Measurements from ENCODE around the gene CABYR. TPM values are rescaled to one million over a fixed set of nuclear protein-coding genes. Genes with fewer than 3 reads are reported as not detected.

Gene CABYR
- total RNA-seq, 1 experiment from 2014 or later = 9.4 TPM

DNA sequence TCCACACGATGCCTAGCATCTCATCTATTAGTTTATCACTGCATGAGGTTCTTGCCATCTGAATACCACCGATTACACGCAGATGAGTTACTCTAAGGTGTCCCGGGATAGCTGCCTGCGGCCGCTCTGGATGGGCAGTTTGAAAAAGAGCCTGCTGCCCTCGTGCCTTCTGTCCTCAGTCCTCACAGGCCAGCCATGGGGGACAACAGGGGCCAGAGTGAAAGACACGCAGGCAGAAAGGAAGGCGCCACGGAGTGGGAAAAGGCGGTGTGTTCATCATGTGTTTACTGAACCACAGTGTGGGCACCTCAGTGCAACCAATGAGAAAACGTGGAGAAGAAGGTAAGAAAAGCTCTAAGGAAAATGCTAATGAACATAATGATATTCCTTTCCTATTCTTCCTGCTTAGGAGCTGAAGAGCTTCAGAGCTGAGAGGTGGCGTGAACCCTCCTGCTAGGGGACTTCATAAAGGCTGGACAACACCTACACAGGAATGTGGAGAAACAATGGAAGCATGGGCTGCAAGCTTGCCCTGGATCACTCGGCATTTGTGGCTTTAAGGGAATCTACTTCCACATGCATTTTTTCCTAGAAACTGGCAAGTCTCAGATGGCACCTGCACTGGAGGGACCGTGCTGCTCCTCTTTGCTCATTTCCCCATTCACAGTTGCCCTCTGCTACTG lies 50.9 kb downstream of the CABYR start:
- DNase-seq (ENCODE audit: low read depth) = no peak

DNA sequence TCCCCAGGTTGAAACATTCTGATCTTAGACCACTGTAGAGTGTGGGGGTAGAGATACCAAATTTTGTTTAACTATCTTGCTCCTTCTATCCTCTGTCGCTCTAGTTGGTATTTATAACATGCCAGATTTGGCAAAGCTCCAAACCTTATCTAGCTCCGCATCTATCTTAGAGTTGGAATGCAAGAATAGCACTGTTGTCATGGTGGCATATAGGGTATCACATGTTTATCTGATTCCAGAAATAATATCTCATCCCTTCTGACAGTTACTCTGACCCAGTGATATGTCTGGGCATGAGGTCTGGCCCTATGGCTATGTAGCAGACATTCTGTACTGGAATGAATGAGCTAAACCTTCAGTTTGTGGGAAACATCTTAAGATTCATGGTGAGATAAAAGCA lies 51.7 kb downstream of the CABYR start:
- DNase-seq (ENCODE audit: low read depth) = no peak

DNA sequence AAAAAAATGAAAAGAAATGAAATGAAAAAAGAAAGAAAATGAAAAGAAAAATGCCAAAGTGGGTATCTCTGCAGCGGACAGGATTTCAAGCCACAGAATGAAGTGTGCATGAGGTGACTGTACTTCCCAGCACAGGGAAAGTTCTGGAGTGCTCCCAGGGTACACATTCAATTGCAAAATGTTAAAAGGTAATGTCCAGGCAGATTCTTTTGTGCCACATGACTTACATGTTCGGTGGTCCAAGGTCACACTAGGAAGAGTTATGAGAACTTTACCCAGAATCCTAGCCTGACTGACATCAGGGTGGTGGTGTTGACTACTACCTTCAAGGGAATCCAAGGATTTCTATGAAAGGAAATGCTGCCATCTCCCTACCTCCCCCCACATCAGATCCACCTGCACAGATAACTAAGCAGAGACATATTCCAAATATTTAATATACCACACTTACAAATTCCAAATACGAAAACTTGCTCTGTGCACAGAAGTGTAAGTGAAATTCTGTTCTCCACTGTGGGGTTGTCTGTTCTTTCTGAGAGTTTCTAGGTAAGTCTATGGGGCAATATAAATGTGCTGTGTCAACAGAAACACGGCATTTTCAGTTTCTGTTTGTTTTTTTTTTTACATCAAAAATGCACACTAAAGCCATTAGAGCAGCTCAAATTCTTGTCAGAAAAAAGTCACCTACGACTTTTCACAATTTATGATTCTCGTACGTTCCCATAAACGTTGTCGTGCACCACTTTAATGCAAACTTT lies 56.6 kb downstream of the CABYR start:
- DNase-seq (ENCODE audit: low read depth) = no peak

DNA sequence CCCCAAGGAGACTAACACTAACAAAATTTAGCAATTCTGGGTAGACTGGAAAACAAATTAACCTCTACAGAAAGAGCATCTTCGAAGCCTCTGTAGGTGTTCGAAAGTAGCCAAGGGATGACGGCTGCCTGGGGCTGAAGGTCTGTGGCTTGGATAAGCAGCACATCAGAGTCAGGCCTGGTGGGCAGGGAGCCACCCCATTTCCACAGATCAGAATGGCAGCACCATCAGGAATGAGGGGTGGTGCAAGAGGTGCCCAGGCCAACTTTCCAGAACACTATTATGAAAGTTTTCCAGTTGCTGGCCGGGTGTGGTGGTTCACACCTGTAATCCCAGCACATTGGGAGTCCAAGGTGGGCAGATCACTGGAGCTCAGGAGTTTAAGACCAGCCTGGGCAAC lies 57.9 kb downstream of the CABYR start:
- no peak for DNase-seq (ENCODE audit: low read depth)

DNA sequence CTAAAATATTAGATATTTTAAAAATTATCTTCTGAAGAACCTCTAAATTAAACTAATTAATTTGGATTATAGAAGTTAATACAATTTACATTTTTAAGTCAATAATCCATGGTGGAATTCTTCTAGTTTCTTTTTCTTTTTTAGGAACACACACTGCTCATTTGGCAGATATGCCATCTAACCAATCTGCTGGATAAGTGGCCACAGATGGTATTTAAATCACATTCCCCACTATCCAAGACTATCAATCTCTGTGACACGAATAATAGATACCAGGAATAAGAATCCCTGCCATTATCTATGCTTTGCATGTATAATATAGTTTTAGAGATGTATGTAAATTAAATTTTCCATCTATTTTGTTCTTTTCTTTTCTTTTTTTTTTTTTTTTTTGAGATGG lies 58.5 kb downstream of the CABYR start:
- no peak for DNase-seq (ENCODE audit: low read depth)

DNA sequence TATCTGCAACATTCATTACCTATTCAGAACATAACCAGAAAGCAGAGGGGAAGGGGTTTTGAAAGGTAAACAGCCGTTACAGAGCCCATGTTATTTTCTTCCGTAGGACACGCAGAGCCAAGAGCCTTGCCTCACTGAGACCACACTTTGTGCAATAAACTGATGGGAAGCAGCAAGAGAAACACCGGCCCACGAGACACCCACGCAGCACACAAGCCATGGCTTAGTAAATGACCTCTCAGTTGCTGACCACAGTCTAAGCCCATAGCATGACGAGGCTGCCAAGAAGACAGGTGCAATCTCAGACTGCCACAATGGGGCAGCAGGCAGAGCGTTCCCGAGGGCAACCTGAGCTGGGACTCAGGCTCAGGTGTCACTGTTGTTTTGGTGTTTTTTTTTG lies 59.6 kb downstream of the CABYR start:
- DNase-seq (ENCODE audit: low read depth) = no peak

DNA sequence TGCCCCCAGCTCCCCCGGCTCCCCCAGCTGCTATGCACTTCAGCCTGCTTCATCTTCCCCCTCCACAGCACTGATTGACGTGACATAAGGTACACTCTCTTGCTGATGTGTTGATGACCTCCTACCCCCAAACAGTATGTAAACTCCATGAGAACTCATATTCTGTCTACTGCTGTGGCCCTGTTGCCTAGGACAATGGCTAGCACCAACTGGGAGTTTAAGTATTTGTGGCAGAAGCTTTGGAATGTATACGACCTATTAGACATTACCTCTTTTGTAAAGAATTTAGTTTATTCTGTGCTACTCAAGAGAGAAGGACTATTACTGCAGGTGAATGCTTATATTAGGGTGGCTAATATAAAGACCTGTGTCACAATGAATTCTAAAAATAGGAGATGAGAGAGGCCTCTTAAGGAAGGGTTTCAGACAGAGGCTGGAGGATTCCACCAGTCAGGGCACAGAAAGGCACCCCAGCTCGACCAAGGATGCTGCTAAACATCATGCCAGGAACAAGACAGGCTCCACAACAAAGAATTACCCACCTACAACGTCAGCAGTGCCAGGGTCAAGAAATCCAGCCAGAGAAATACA lies 60.6 kb downstream of the CABYR start:
- no peak for DNase-seq (ENCODE audit: low read depth)

DNA sequence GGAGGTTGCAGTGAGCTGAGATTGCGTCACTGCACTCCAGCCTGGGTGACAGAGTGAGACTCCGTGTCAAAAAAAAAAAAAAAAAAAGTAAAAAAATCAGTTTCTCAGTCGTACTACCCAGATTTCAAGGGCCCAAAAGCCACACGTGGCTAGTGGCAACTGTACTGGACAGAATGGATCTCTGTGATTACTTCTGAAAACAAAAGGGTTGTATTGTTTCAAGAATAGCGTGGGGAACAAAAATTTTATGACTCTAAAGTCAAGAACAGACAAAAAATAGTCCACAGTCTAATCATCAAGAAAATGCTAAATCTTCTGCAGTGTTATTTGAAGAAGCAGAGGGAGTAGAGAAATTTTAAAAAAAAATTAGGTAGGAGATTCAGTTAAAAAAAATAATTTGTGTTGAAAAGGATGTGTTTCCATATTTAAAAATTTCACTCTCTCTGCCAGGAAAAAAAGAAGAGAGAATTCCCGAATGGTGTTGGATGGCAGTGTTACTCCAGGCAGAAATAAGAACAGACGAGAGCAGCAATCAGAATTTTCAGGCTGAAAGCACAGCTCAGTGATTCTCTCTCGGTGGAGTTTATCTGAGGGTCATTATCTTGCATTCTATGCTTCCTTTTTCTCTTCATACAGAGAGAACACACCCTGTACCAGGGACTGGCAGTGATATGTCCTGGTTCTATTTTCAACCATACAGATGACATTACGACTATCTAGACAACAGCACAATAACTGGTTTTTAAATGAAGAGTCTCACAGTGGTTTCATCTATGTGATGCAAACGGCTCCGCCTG lies 61.8 kb downstream of the CABYR start:
- no peak for DNase-seq (ENCODE audit: low read depth)

DNA sequence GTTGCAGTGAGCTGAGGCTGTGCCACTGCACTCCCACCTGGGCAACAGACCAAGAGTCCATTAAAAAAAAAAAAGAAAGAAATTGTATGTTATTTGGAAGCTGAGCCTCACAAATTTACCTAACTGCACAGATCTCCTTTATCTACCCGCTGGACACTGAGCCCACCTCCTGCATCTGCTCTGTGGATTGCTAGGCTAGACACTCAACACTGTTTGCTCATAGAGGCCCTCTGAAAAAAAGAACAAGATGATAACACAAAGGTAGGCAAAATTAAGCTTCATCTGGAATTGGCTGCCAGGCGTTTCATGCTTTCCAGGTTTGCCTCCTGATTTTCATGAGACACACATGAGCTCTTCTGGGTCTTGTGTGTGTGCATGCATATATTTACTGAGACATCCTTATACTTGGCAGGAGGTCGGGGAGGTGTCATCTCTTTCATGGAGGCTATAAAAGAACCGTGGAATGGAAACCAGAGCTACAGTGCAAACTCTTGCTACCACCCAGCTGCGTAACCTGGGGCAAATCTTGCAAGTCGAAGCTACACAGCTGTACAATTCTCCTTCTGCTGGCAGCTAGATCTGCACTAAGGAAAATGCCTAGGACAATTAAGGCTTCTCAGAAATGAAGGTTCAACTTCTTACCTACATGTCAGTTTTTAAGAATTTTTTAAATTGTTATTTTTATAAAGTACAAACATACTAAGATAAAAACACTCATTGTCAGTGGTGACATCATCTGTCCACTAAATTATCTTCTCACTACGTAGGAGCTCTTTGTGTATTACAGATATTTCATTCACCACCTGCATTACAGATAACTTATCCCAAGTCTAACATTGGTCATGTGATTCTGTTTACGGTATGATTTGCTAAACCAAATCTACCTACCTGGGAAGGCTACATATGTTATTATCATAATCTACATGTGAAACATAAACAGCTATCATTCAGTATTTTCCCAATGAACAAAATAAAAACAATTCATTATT lies 63.1 kb downstream of the CABYR start:
- no peak for DNase-seq (ENCODE audit: low read depth)

DNA sequence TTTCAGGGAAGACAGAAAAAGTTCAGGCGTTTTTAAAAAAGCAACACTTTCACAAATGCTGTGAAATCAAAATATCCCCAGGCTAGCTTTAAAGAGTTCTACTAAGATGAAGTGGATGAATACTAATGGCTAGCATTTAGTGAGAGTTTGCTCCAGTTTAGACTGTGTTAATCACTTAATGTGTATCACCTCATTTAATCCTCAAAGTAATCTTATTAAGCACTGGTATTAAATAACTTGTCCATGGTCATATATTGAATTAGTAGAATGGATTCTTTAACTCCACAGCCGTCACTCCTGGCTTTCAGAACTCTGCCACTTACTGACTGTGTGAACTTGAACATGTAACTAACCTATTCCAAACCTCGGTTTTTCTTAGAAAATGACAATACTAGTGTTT lies 66.0 kb downstream of the CABYR start:
- DNase-seq (ENCODE audit: low read depth) = no peak

DNA sequence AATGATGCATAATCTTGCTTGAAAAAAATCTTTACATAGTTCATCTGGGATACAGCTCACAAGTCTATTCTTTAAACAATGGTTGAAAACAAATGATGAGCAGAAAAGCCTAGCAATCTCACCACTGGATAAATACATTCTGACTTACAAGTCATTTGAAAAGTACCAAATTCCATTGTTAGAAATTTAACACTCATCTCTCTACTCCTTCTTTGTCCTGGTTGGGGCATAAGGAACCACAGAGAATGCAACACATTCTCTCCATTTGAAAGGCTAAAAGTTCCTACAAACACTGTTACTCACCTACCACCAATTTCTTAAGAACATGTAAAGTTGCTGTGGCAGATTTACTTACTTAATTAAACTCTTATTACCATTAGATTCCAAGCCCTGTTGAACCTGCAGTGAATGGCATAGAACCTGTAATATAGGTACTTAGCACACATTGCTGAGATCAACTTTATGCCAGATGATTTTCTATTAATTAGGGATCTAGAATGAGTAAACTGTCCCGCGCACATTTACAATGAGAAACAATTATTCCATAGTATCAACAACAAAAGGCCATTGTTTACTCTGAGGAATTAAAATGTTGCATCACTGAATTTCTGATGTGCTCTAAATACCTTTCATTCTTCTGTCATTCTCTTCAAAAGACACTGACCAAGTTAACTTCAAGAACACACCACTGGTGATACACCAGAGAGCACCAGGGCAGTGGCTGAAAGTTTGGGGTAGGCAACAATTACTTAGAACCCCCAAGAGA lies 69.6 kb downstream of the CABYR start:
- DNase-seq (ENCODE audit: low read depth) = peak; percentile 19

DNA sequence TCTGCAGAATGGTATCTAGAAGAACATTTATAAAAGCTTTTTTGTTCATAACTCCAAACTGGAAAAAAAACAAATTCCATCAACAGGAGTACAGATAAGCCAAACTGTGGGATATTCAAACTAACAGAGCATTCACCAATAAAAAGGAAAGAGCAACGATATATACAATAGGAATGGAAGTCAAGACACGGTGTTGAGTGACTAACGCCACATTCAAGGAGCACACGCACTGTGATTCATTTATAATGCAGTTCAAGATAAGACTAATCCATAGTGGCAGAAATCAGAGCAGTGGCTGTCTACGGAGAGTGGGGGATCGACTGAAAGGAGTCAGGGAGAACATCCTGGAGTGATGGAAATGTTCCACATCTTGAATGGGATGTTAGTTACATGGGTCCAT lies 70.7 kb downstream of the CABYR start:
- DNase-seq (ENCODE audit: low read depth) = peak; percentile 49

Other genes with a start within 250 kb of the CABYR start
- gene TTC39C, start 124.3 kb upstream of the CABYR start, total RNA-seq (2014; rRNA removed; shearing (Covaris generic)) = 19.6 and 29.2 TPM in 2 replicates

Data from M059J (cell line).